Activated B cell treated with CpG ODN at 0.5 μM for 24 hours (primary cell): Measurements from ENCODE around the gene PREPL. TPM values are rescaled to one million over a fixed set of nuclear protein-coding genes. Genes with fewer than 3 reads are reported as not detected.
"Not testable (repeated sequence)": the region's sequence is repeated elsewhere in the genome, so short reads cannot be mapped to it uniquely, and the experiment has no call there.

Source experiments
- ATAC-seq: fragments of 200-7000 bp; cut with Tn5 transposase; one replicate; pipeline ENCODE4 v1.10.0; 2021; ENCODE audit warnings: low read depth, mild to moderate bottlenecking, moderate library complexity
- CTCF ChIA-PET: fragments of 350-600 bp; sonication (Branson Sonifier 250); formaldehyde crosslinking; loops from one replicate; lab custom pipeline; 2021; ENCODE audit warnings: antibody characterized with exemption; lab: Charles Lee
- POLR2A ChIA-PET: fragments of 350-600 bp; sonication (Branson Sonifier 250); formaldehyde crosslinking; loops from one replicate; lab custom pipeline; 2021; ENCODE audit warnings: antibody characterized with exemption; lab: Charles Lee
- DNase-seq: peaks from one replicate; pipeline ENCODE4 v3.0.0; 2022
- H3K27ac Mint-ChIP-seq: one replicate; pipeline ENCODE4 v1.8.0; 2020; ENCODE audit warnings: mixed read lengths
- H3K27me3 Mint-ChIP-seq: one replicate; pipeline ENCODE4 v1.8.0; 2021; ENCODE audit warnings: mixed read lengths
- H3K36me3 Mint-ChIP-seq: one replicate; pipeline ENCODE4 v1.8.0; 2021; ENCODE audit warnings: low read depth, mixed read lengths
- H3K4me1 Mint-ChIP-seq: one replicate; pipeline ENCODE4 v1.8.0; 2021; ENCODE audit warnings: mixed read lengths
- H3K4me3 Mint-ChIP-seq: one replicate; pipeline ENCODE4 v1.8.0; 2020; ENCODE audit warnings: mild to moderate bottlenecking, mixed read lengths
- H3K9me3 Mint-ChIP-seq: one replicate; pipeline ENCODE4 v1.8.0; 2020; ENCODE audit warnings: mixed read lengths
- CTCF ChIP-seq: fragments of 200-600 bp; IDR thresholded peaks from one replicate; pipeline ENCODE4 v1.8.0; 2022; ENCODE audit warnings: antibody characterized with exemption, mild to moderate bottlenecking
- intact Hi-C: fragments of 100-400 bp; cut with micrococcal nuclease; formaldehyde crosslinking; loops from one replicate; pipeline ENCODE4 v1.15.1; 2024
- total RNA-seq: library from RNA; stranded (reverse); gene quantifications from 2 replicates; pipeline ENCODE4 v1.2.3, GENCODE V29; 2022

Gene PREPL
- total RNA-seq, 1 donor from 2014 or later: 33.3 TPM

- Mint-ChIP-seq H3K4me1 (no peaks in the 10 kb centered on the region), H3K36me3 (peaks cover 79% of the 10 kb centered on the region), H3K9me3 (peaks cover 10% of the 10 kb centered on the region), H3K27ac (no peak overlapping the region), H3K27me3 (no peaks in the 10 kb centered on the region), H3K4me3 (no peak overlapping the region)
- no peak for ATAC-seq
- CTCF ChIA-PET: no interaction called here
- no peak for DNase-seq
- no peak for TF ChIP-seq CTCF
- intact Hi-C loops: no loop called here
- POLR2A ChIA-PET: no interaction called here
Measured at GRCh38 chr2:44315945-44316344, 45.3 kb downstream of the PREPL start.

- no peak overlapping the region for H3K4me3 Mint-ChIP-seq
- no peak for TF ChIP-seq CTCF
- no peak overlapping the region for H3K27ac Mint-ChIP-seq
- H3K4me1 Mint-ChIP-seq: no peaks in the 10 kb centered on the region
- intact Hi-C loops: no loop called here
- no peaks in the 10 kb centered on the region for H3K27me3 Mint-ChIP-seq
- ChIA-PET POLR2A (no interaction called here), CTCF (no interaction called here)
- peaks cover 66% of the 10 kb centered on the region for H3K36me3 Mint-ChIP-seq
- H3K9me3 Mint-ChIP-seq: peaks cover 18% of the 10 kb centered on the region
- no peak for ATAC-seq
- no peak for DNase-seq
Measured at GRCh38 chr2:44314362-44314761, 46.9 kb downstream of the PREPL start.

- ATAC-seq: no peak
- ChIA-PET POLR2A (no interaction called here), CTCF (no interaction called here)
- DNase-seq: no peak
- no peak overlapping the region for H3K4me3 Mint-ChIP-seq
- H3K36me3 Mint-ChIP-seq: peaks cover 38% of the 10 kb centered on the region
- H3K4me1 Mint-ChIP-seq: no peaks in the 10 kb centered on the region
- no peak for TF ChIP-seq CTCF
- H3K27me3 Mint-ChIP-seq: peaks cover 2% of the 10 kb centered on the region
- peaks cover 22% of the 10 kb centered on the region for H3K9me3 Mint-ChIP-seq
- no peak overlapping the region for H3K27ac Mint-ChIP-seq
- intact Hi-C loops: no loop called here
Measured at GRCh38 chr2:44310287-44310686, 51.0 kb downstream of the PREPL start.

GRCh38 chr2:44305882-44306281, 55.4 kb downstream of the PREPL start:
- H3K27me3 Mint-ChIP-seq: peaks cover 2% of the 10 kb centered on the region
- peaks cover 4% of the 10 kb centered on the region for H3K36me3 Mint-ChIP-seq
- ChIA-PET CTCF (no interaction called here), POLR2A (interaction anchor here (0.6 kb wide), 2 partner anchors 136 to 1583 kb away, joined by 3 to 5 read pairs; no protein-coding TSS in a partner anchor)
- DNase-seq: no peak
- H3K4me3 Mint-ChIP-seq: no peak overlapping the region
- H3K9me3 Mint-ChIP-seq: peaks cover 11% of the 10 kb centered on the region
- no peak for ATAC-seq
- TF ChIP-seq CTCF: no peak
- intact Hi-C loops: no loop called here
- H3K4me1 Mint-ChIP-seq: no peaks in the 10 kb centered on the region
- no peak overlapping the region for H3K27ac Mint-ChIP-seq

GRCh38 chr2:44304258-44304657, 57.0 kb downstream of the PREPL start:
- ChIA-PET CTCF (no interaction called here), POLR2A (no interaction called here)
- Mint-ChIP-seq H3K27me3 (peaks cover 4% of the 10 kb centered on the region), H3K4me3 (no peak overlapping the region), H3K27ac (no peak overlapping the region), H3K4me1 (no peaks in the 10 kb centered on the region), H3K9me3 (peaks cover 3% of the 10 kb centered on the region), H3K36me3 (peaks cover 3% of the 10 kb centered on the region)
- no peak for TF ChIP-seq CTCF
- no peak for DNase-seq
- intact Hi-C loops: no loop called here
- ATAC-seq: no peak

- H3K4me1 Mint-ChIP-seq, H3K27me3 Mint-ChIP-seq, POLR2A ChIA-PET, H3K27ac Mint-ChIP-seq, H3K9me3 Mint-ChIP-seq, H3K4me3 Mint-ChIP-seq, ATAC-seq, intact Hi-C loops, H3K36me3 Mint-ChIP-seq, CTCF ChIA-PET, DNase-seq: not testable (repeated sequence)
Measured at GRCh38 chr2:44303766-44304165, 57.5 kb downstream of the PREPL start.
